Mucosa of descending colon (tissue), 3 donors: ENCODE results near the gene ERF. TPM values are rescaled to one million over a fixed set of nuclear protein-coding genes. Genes with fewer than 3 reads are reported as not detected.

Source experiments
- ATAC-seq: fragments of 200-7000 bp; cut with Tn5 transposase; one replicate; pipeline ENCODE4 v1.9.1; 2020; ENCODE audit warnings: mild to moderate bottlenecking, moderate library complexity
- DNase-seq, 3 donors: peaks; one replicate each; pipeline ENCODE4 v3.0.0-alpha.2; 2020
- H3K36me3 ChIP-seq: fragments of 200-600 bp; one replicate; pipeline ENCODE4 v1.8.0; 2021; ENCODE audit warnings: low read depth, mild to moderate bottlenecking
- H3K4me1 ChIP-seq: fragments of 200-600 bp; one replicate; pipeline ENCODE4 v1.8.0; 2021; ENCODE audit warnings: low read depth, mild to moderate bottlenecking
- H3K4me3 ChIP-seq: fragments of 200-600 bp; one replicate; pipeline ENCODE4 v1.8.0; 2021; ENCODE audit warnings: mild to moderate bottlenecking
- H3K9me3 ChIP-seq: fragments of 200-600 bp; one replicate; pipeline ENCODE4 v1.8.0; 2021; ENCODE audit warnings: mild to moderate bottlenecking
- intact Hi-C, 2 donors: fragments of 100-400 bp; cut with DNase I in 1 of 2; cut with micrococcal nuclease in 1 of 2; formaldehyde crosslinking; loops; one replicate each; pipeline versions ENCODE4 v1.11.0 to v1.11.1; 2022; cut with DNase I, micrococcal nuclease
- total RNA-seq, 3 donors: library from RNA; stranded (reverse); fragmentation: NEBNext Ultra II Directional in 2 of 3; extraction: Animal tissue kit (Norgen Biotek cat#: 25700) in 2 of 3; gene quantifications; one replicate each; pipeline versions ENCODE4 v1.2.1 to v1.2.4, GENCODE V29; 2021 to 2023
- TF ChIP-seq, protein P1 (sequence below): fragments of 200-600 bp; IDR thresholded peaks from one replicate; pipeline ENCODE4 v1.8.0; 2022; ENCODE audit warnings: antibody characterized with exemption, mild to moderate bottlenecking
- donor health status: DM: no; HTN: no; CAD: no; lungs with moderate emphysema.
- donor health status: DM: no; HTN: no; CAD: no.
- donor health status: DM: no; HTN: yes; CAD: no.

The ERF gene
- total RNA-seq, 3 donors from 2014 or later = 35.7 to 75.2 (median 42.0) TPM

GRCh38 chr19:42283188-42284065, 28.5 kb upstream of the ERF start:
- H3K4me1 ChIP-seq = peaks cover 52% of the 10 kb centered on the region
- H3K4me3 ChIP-seq = peak overlapping the region; percentile 46
- DNase-seq = peak; percentile 97 to 98 (median 97)
- TF ChIP-seq, protein P1, sequence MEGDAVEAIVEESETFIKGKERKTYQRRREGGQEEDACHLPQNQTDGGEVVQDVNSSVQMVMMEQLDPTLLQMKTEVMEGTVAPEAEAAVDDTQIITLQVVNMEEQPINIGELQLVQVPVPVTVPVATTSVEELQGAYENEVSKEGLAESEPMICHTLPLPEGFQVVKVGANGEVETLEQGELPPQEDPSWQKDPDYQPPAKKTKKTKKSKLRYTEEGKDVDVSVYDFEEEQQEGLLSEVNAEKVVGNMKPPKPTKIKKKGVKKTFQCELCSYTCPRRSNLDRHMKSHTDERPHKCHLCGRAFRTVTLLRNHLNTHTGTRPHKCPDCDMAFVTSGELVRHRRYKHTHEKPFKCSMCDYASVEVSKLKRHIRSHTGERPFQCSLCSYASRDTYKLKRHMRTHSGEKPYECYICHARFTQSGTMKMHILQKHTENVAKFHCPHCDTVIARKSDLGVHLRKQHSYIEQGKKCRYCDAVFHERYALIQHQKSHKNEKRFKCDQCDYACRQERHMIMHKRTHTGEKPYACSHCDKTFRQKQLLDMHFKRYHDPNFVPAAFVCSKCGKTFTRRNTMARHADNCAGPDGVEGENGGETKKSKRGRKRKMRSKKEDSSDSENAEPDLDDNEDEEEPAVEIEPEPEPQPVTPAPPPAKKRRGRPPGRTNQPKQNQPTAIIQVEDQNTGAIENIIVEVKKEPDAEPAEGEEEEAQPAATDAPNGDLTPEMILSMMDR = no peak
- ATAC-seq = peak; percentile 82
- H3K9me3 ChIP-seq = no peaks in the 10 kb centered on the region
- intact Hi-C loops = loop anchor here in 1 of 2 donors (5.0 kb wide), 1 partner anchor 36 kb away; no protein-coding TSS in a partner anchor
- no peaks in the 10 kb centered on the region for H3K36me3 ChIP-seq

GRCh38 chr19:42282819-42283187, 27.9 kb upstream of the ERF start:
- Histone ChIP-seq H3K4me1 (peaks cover 58% of the 10 kb centered on the region), H3K4me3 (no peak overlapping the region), H3K36me3 (no peaks in the 10 kb centered on the region), H3K9me3 (no peaks in the 10 kb centered on the region)
- ATAC-seq (no peak), DNase-seq (no peak)
- TF ChIP-seq, protein P1 = no peak
- intact Hi-C loops = loop anchor here in 1 of 2 donors (5.0 kb wide), 1 partner anchor 36 kb away; no protein-coding TSS in a partner anchor

GRCh38 chr19:42281827-42282762, 27.2 kb upstream of the ERF start:
- DNase-seq (no peak), ATAC-seq (no peak)
- Histone ChIP-seq H3K9me3 (no peaks in the 10 kb centered on the region), H3K4me1 (peaks cover 59% of the 10 kb centered on the region), H3K4me3 (no peak overlapping the region), H3K36me3 (no peaks in the 10 kb centered on the region)
- TF ChIP-seq, protein P1 = no peak
- intact Hi-C loops = loop anchor here in 1 of 2 donors (5.0 kb wide), 1 partner anchor 35 kb away; no protein-coding TSS in a partner anchor

DNA sequence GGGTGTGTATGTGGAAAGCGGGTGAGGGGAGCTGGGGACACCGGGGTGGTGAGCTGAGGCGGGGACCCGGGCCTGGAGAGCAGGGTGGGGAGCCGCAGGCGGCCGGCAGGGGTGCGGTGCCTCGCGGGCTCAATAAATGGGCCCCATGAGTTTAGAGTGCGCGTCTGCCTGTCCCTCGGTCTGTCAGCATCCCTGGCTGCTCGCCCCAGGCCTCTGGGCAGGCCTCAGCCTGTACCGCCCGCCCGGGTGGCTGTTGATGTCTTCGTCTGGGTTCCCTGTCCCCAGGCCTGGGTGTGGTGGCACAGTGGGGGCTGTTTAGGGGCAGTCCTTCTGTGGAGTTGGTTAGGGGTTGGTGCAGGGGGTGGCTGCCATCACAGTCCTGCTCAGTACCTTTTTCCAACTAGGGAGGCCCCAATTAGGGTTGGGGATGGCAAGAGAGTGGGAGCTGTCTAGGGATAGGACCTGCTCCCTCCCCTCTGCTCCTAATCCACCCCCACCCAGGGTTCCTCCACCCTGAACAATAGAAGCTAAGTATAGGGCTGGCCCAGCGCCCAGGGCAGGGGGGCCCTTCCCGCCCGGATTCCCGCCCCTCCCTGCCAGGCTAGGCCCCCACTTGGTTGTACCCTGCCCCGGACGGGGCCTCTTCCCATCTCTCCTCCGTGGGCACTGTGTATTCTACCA, 26.4 kb upstream of the ERF start:
- no peaks in the 10 kb centered on the region for H3K36me3 ChIP-seq
- H3K4me1 ChIP-seq = peaks cover 59% of the 10 kb centered on the region
- intact Hi-C loops = loop anchor here in 1 of 2 donors (5.0 kb wide), 1 partner anchor 34 kb away; no protein-coding TSS in a partner anchor
- ATAC-seq (no peak), DNase-seq (peak in 2 of 3 donors; percentile 52 to 81)
- no peaks in the 10 kb centered on the region for H3K9me3 ChIP-seq
- no peak overlapping the region for H3K4me3 ChIP-seq
- TF ChIP-seq, protein P1 = no peak

- intact Hi-C loops = loop anchor here in 1 of 2 donors (5.0 kb wide), 1 partner anchor 33 kb away; no protein-coding TSS in a partner anchor
- peak in 1 of 3 donors; percentile 60 for DNase-seq
Measured at GRCh38 chr19:42280815-42281145, 25.9 kb upstream of the ERF start.

More at GRCh38 chr19:42280815-42281145, 25.9 kb upstream of the ERF start:
- no peak for ATAC-seq
- Histone ChIP-seq H3K4me3 (no peak overlapping the region), H3K4me1 (peaks cover 54% of the 10 kb centered on the region), H3K9me3 (no peaks in the 10 kb centered on the region), H3K36me3 (no peaks in the 10 kb centered on the region)
- TF ChIP-seq, protein P1 = no peak
